ENCODE data around the gene TMEM203.

- TF ChIP-seq CTCF (IDR thresholded peaks at IDR 0.05) (no peak), POLR2A (IDR thresholded peaks at IDR 0.05) (no peak), EP300 (IDR thresholded peaks at IDR 0.05) (no peak)
These were observed 15.1 kb downstream of the TMEM203 start for GRCh38 chr9:137190315-137190856.

Data from tibial nerve (tissue), 4 donors.